ENCODE results near the gene PCED1B.
"Not testable (repeated sequence)": the region's sequence is repeated elsewhere in the genome, so short reads cannot be mapped to it uniquely, and the experiment has no call there.

The PCED1B gene

GRCh38 chr12:47244835-47245234 is 165.4 kb downstream of the PCED1B start:
- DNase-seq = no peak

- no peak for DNase-seq
Observed at GRCh38 chr12:47245623-47246022, 166.2 kb downstream of the PCED1B start.

- DNase-seq = no peak
Observed at GRCh38 chr12:47247418-47247817, 168.0 kb downstream of the PCED1B start.

- DNase-seq = no peak
Observed at GRCh38 chr12:47249082-47249481, 169.7 kb downstream of the PCED1B start.

- no peak for DNase-seq
Observed at GRCh38 chr12:47249719-47250357, 170.4 kb downstream of the PCED1B start.

- no peak for DNase-seq
Observed at GRCh38 chr12:47251919-47252318, 172.5 kb downstream of the PCED1B start.

- no peak for DNase-seq
Observed at GRCh38 chr12:47264951-47265350, 185.5 kb downstream of the PCED1B start.

GRCh38 chr12:47265391-47265790 is 186.0 kb downstream of the PCED1B start:
- DNase-seq = no peak

- DNase-seq = no peak
Observed at GRCh38 chr12:47267571-47267970, 188.2 kb downstream of the PCED1B start.

GRCh38 chr12:47268501-47269454 is 189.4 kb downstream of the PCED1B start:
- no peak for DNase-seq

- DNase-seq = no peak
Observed at GRCh38 chr12:47269916-47270315, 190.5 kb downstream of the PCED1B start.

GRCh38 chr12:47270782-47271664 is 191.6 kb downstream of the PCED1B start:
- no peak for DNase-seq

- DNase-seq = no peak
Observed at GRCh38 chr12:47271800-47272239, 192.4 kb downstream of the PCED1B start.

GRCh38 chr12:47272412-47273190 is 193.2 kb downstream of the PCED1B start:
- no peak for DNase-seq

- no peak for DNase-seq
Observed at GRCh38 chr12:47273191-47273626, 193.8 kb downstream of the PCED1B start.

- no peak for DNase-seq
Observed at GRCh38 chr12:47274760-47275159, 195.3 kb downstream of the PCED1B start.

- DNase-seq = no peak
Observed at GRCh38 chr12:47276253-47276620, 196.8 kb downstream of the PCED1B start.

GRCh38 chr12:47276621-47277309 is 197.3 kb downstream of the PCED1B start:
- no peak for DNase-seq

GRCh38 chr12:47277972-47278448 is 198.6 kb downstream of the PCED1B start:
- DNase-seq = no peak

GRCh38 chr12:47279758-47280157 is 200.3 kb downstream of the PCED1B start:
- DNase-seq = not testable (repeated sequence)

- no peak for DNase-seq
Observed at GRCh38 chr12:47280543-47281300, 201.3 kb downstream of the PCED1B start.

All from femur (tissue), 1 donor.